NCI-H128 (cell line): ENCODE measurements around the gene OARD1.
"Not testable (repeated sequence)": the region's sequence is repeated elsewhere in the genome, so short reads cannot be mapped to it uniquely, and the experiment has no call there.

ENCODE experiments used
- DNase-seq: peaks from one replicate; lab custom pipeline; 2025; ENCODE audit not compliant: unreplicated experiment; lab: John Stamatoyannopoulos, UW

Gene OARD1

GRCh38 chr6:41028561-41029412, 43.4 kb downstream of the OARD1 start:
- no peak for DNase-seq

GRCh38 chr6:41027799-41028560, 44.2 kb downstream of the OARD1 start:
- no peak for DNase-seq

- no peak for DNase-seq
Measured at GRCh38 chr6:41027241-41027640, 44.9 kb downstream of the OARD1 start.

GRCh38 chr6:41025966-41026530, 46.1 kb downstream of the OARD1 start:
- DNase-seq: no peak

GRCh38 chr6:41023114-41023513, 49.0 kb downstream of the OARD1 start:
- DNase-seq: no peak

- no peak for DNase-seq
Measured at GRCh38 chr6:41022294-41022693, 49.9 kb downstream of the OARD1 start.

- no peak for DNase-seq
Measured at GRCh38 chr6:41021832-41022231, 50.3 kb downstream of the OARD1 start.

- no peak for DNase-seq
Measured at GRCh38 chr6:41017663-41018062, 54.5 kb downstream of the OARD1 start.

GRCh38 chr6:41015860-41016259, 56.3 kb downstream of the OARD1 start:
- not testable (repeated sequence) for DNase-seq

GRCh38 chr6:41014780-41015179, 57.4 kb downstream of the OARD1 start:
- DNase-seq: no peak
